Activated CD8-positive, alpha-beta memory T cell treated with anti-CD3 and anti-CD28 coated beads, Interleukin-2, amount 50 U/mL, for 1 hour (primary cell): ENCODE measurements around the gene CCDC201.
"Not testable (repeated sequence)": the region's sequence is repeated elsewhere in the genome, so short reads cannot be mapped to it uniquely, and the experiment has no call there.

Source experiments
- DNase-seq: peaks from one replicate; pipeline ENCODE4 v3.0.0-alpha.2; 2020; ENCODE audit errors: extremely low read depth

The CCDC201 gene

GRCh38 chr7:45874408-45875131 lies 1.7 kb upstream of the CCDC201 start:
- no peak for DNase-seq

GRCh38 chr7:45873355-45873754 lies 473 bp upstream of the CCDC201 start:
- DNase-seq, result no peak

- no peak for DNase-seq
Measured at GRCh38 chr7:45872116-45873034, 507 bp downstream of the CCDC201 start.

GRCh38 chr7:45869426-45869825 lies 3.5 kb downstream of the CCDC201 start:
- no peak for DNase-seq

- no peak for DNase-seq
Measured at GRCh38 chr7:45867471-45867870, 5.4 kb downstream of the CCDC201 start.

GRCh38 chr7:45865594-45866410 lies 7.1 kb downstream of the CCDC201 start:
- DNase-seq, result no peak

GRCh38 chr7:45863715-45864114 lies 9.2 kb downstream of the CCDC201 start:
- no peak for DNase-seq

GRCh38 chr7:45856888-45857287 lies 16.0 kb downstream of the CCDC201 start:
- not testable (repeated sequence) for DNase-seq

- not testable (repeated sequence) for DNase-seq
Measured at GRCh38 chr7:45855680-45856079, 17.2 kb downstream of the CCDC201 start.

GRCh38 chr7:45853491-45853890 lies 19.4 kb downstream of the CCDC201 start:
- DNase-seq, result not testable (repeated sequence)

GRCh38 chr7:45852984-45853383 lies 19.9 kb downstream of the CCDC201 start:
- DNase-seq, result not testable (repeated sequence)

GRCh38 chr7:45848734-45849133 lies 24.1 kb downstream of the CCDC201 start:
- DNase-seq, result not testable (repeated sequence)

- DNase-seq, result not testable (repeated sequence)
Measured at GRCh38 chr7:45846536-45846935, 26.3 kb downstream of the CCDC201 start.

- DNase-seq, result not testable (repeated sequence)
Measured at GRCh38 chr7:45841926-45842717, 30.8 kb downstream of the CCDC201 start.

GRCh38 chr7:45838852-45839251 lies 34.0 kb downstream of the CCDC201 start:
- not testable (repeated sequence) for DNase-seq

- not testable (repeated sequence) for DNase-seq
Measured at GRCh38 chr7:45832433-45833177, 40.3 kb downstream of the CCDC201 start.

GRCh38 chr7:45829846-45830245 lies 43.0 kb downstream of the CCDC201 start:
- not testable (repeated sequence) for DNase-seq

- not testable (repeated sequence) for DNase-seq
Measured at GRCh38 chr7:45827731-45828130, 45.2 kb downstream of the CCDC201 start.

GRCh38 chr7:45826550-45826949 lies 46.3 kb downstream of the CCDC201 start:
- not testable (repeated sequence) for DNase-seq

- DNase-seq, result not testable (repeated sequence)
Measured at GRCh38 chr7:45818763-45819162, 54.1 kb downstream of the CCDC201 start.
